LHCN-M2 (cell line): Measurements from ENCODE around the gene SKIC2. TPM values are rescaled to one million over a fixed set of nuclear protein-coding genes. Genes with fewer than 3 reads are reported as not detected.
A peak's percentile ranks its signal among the peaks of the same experiment; 100 is the strongest.

Experiments
- DNase-seq: peaks from one replicate; pipeline ENCODE4 v3.0.0-alpha.2; 2012; ENCODE audit warnings: low read depth
- total RNA-seq: library from RNA; depleted of rRNA; stranded (reverse); fragments of >200 nt; gene quantifications from 2 replicates; pipeline ENCODE4 v1.2.3, GENCODE V29; 2014

Gene SKIC2
- total RNA-seq, 1 experiment from 2014 or later, result 44.1 TPM

DNA sequence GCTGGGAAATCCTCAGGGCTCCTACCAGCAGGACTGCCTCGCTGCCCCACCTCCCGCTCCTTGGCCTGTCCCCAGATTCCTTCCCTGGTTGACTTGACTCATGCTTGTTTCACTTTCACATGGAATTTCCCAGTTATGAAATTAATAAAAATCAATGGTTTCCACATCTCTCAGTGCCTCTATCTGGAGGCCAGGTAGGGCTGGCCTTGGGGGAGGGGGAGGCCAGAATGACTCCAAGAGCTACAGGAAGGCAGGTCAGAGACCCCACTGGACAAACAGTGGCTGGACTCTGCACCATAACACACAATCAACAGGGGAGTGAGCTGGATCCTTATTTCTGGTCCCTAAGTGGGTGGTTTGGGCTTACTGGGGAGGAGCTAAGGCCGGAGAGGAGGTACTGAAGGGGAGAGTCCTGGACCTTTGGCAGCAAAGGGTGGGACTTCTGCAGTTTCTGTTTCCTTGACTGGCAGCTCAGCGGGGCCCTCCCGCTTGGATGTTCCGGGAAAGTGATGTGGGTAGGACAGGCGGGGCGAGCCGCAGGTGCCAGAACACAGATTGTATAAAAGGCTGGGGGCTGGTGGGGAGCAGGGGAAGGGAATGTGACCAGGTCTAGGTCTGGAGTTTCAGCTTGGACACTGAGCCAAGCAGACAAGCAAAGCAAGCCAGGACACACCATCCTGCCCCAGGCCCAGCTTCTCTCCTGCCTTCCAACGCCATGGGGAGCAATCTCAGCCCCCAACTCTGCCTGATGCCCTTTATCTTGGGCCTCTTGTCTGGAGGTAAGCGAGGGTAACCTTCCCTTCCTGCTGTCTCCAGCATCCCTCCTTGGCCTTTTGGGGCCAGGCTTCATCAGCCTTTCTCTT lies 13.2 kb upstream of the SKIC2 start, which contains the start of gene CFB:
TSS of gene CFB (plus strand) at position 589 of the 863 bp plus-strand sequence. CDS start at position 716, 127 bp downstream.
- peak; percentile 69 for DNase-seq

DNA sequence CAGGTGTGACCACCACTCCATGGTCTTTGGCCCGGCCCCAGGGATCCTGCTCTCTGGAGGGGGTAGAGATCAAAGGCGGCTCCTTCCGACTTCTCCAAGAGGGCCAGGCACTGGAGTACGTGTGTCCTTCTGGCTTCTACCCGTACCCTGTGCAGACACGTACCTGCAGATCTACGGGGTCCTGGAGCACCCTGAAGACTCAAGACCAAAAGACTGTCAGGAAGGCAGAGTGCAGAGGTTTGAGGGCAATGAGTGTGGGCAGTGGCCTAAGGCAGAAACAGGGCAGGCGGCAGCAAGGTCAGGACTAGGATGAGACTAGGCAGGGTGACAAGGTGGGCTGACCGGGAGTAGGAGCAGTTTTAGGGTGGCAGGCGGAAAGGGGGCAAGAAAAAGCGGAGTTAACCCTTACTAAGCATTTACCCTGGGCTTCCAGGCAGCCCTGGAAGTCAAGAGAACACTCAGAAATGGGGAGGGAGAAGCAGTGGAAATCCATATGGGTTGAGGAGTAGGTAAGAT lies 12.5 kb upstream of the SKIC2 start:
- DNase-seq, result no peak

DNA sequence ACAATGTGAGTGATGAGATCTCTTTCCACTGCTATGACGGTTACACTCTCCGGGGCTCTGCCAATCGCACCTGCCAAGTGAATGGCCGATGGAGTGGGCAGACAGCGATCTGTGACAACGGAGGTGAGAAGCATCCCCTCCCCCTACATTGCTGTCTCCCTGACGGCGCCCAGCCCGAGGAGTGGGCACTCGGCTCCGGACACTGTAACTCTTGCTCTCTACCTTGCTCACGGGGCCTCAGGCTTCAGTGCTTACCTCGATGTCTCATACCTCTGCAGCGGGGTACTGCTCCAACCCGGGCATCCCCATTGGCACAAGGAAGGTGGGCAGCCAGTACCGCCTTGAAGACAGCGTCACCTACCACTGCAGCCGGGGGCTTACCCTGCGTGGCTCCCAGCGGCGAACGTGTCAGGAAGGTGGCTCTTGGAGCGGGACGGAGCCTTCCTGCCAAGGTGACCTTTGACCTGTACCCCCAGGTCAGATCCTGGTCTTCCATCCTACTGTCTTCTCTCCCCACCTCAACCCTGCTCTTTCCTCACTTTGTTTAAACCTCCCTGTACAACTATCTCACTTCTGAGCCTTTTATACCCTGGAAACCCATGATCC lies 11.8 kb upstream of the SKIC2 start:
- no peak for DNase-seq

DNA sequence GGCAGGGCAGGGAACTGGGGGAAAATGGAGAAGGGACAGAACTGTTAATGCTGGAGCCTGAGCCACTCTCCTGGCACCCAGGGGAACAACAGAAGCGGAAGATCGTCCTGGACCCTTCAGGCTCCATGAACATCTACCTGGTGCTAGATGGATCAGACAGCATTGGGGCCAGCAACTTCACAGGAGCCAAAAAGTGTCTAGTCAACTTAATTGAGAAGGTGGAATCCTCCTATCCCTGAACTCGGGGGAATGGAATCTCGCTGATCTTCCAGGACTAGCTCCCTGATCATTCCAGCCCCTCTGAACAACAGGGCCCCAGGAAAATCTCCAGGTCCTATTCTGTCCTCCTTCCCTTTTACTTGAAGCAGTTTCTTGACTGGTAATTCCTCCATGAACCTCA lies 11.1 kb upstream of the SKIC2 start:
- no peak for DNase-seq

DNA sequence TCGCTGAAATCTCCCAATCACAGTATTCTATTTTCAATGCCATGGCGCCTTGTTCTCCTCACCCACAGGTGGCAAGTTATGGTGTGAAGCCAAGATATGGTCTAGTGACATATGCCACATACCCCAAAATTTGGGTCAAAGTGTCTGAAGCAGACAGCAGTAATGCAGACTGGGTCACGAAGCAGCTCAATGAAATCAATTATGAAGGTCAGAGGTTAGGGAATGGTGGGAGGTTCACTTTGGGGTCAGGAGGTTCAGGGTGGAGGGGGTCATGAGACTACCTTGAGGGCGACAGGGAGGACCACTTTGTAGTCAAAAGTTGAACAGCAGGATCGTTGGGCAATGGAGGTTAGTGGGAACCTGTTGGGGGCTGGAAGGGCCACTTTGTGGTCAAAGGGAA lies 10.7 kb upstream of the SKIC2 start:
- DNase-seq, result no peak

DNA sequence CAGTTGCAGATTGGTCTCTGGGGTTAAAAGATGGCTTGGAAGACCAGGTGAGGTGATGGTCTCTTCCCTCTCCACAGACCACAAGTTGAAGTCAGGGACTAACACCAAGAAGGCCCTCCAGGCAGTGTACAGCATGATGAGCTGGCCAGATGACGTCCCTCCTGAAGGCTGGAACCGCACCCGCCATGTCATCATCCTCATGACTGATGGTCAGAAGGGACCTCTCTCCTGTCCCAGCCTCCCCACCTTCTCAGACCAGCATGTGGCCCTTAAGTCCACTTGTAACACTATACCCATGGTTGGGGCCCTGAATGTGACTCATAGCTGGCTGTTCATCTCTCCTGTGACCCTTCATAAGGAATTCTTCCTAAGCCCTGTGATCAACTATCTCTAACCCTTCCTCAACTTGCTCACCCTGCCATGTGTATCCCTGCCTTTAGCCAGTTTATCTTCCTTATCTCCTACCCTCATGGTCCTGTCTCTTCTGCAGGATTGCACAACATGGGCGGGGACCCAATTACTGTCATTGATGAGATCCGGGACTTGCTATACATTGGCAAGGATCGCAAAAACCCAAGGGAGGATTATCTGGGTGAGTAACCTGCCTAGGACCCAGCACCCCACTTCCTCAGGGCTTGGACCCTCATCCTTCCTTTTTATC lies 10.1 kb upstream of the SKIC2 start:
- DNase-seq, result peak; percentile 40

DNA sequence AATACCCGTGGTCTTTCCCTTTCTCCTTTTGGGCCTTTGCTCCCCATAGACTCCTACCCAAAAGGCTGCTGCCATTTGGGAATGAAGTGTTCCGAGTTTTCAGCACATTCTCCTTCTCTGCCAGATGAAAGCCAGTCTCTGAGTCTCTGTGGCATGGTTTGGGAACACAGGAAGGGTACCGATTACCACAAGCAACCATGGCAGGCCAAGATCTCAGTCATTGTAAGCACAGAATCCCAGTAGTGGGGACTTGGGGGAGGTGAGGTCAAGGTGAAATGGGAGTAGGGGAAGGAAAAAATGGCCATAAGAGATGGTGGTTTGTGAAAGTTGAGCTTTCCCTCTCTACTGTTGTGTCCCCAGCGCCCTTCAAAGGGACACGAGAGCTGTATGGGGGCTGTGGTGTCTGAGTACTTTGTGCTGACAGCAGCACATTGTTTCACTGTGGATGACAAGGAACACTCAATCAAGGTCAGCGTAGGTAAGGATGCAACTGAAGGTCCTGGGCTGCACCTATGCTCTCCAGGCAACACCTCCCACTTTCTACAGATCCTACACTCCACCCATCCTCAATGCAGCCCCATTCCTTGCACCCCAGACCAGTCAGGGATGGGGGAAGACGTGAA lies 8.9 kb upstream of the SKIC2 start:
- DNase-seq, result no peak

DNA sequence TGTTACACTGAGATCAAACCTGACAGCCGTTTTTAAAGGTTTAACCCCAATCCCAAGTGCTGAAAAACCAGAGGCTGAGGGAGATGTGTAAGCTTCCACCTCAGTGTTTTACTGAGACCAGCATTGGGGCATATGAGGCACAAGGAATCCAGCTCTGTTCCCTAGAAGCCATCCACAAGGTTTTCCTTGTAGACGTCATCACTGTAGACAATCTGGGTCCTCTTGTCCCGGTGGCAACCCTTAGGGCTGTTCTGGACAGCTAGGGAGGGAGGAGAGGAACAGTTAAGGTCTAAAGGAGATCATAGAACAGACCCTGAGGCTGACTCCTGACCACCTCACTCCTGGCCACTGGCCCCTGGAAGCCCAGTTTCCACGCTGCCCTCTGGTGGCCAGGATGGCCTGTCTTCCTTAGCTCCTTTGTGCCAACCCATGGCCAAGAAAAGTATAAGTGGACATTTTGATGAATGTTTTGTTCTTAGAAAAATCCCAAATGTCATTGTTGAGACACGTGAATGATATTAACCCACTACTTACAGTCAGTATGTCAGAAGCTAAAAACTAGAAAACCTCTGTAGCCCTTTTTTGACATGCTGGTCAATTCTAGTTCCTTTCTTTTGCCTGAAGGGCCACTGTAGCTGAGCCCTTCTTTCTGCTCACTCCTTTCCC lies 6.7 kb upstream of the SKIC2 start:
- peak; percentile 59 for DNase-seq

DNA sequence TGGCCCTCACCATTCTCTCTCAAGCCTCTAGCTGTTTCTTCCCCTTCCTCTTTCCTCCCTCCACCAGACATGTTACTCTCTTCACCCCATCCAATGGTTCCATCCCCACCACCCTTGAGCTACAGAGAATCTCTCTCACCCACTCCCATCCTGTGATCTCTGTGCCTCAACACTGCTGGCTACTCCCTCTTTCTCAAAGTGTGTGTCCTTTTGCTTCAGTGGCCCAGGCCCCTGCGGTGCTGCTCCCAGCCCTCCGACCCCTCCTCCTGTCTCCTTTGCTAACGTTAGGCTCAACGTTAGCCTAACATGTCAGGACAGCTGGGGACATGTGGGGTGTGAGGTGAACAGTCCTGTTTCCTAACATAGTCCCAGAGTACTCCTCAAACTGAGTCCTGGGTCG lies 6.1 kb upstream of the SKIC2 start:
- DNase-seq, result no peak

DNA sequence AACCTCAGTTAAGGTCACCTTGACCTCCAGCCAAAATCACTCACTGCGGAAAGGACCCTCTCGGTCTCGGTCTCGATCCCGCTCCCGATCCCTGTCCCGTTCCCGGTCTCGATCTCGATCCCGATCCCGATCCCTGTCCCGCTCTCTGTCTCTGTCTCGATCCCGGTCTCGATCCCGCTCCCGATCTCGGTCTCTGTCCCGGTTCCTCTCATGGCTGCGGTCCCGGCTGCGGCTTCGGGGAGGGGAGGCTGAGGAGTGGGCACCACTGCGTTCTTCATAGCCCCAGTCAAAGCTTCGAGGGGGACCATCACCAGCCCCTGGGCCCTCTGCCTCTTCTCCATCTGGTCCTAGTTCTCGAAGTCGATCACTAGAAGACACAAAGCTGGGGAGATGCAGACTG lies 4.5 kb upstream of the SKIC2 start:
- no peak for DNase-seq

DNA sequence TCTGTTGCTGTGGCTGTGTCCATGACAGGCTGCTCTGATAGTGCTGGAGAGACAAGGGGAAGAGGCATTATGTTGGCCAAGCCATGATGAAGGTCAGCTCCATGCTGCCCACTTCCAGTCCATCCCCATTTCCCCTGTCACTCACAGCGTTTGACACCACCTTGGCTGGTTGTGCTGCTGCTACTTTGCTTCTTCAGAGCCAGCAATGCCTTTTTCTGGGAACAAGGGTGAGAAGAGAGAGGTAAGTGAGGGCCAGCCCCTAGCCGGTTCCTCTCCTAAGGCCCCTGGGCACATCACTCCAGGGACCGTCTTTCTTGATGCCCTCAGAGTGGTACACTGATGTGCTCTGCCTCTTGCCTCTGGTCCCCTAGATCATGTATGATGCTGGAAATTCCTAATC lies 2.2 kb upstream of the SKIC2 start:
- no peak for DNase-seq

DNA sequence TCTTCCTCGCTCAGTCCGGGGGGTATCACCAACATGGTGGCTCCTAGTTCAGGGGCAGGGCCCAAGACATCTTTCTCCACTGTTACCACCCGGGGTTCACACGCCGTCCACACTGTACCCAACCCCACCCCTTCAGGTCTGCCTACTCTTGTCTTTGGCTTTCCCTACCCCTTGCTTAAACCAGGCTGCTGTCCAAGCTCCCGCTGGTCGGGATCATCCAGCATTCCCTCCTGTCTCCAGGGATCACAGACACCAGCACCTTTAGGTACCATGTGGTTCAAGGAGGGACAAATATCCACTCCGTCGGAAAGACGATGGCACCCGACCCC lies 599 bp upstream of the SKIC2 start:
- no peak for DNase-seq

DNA sequence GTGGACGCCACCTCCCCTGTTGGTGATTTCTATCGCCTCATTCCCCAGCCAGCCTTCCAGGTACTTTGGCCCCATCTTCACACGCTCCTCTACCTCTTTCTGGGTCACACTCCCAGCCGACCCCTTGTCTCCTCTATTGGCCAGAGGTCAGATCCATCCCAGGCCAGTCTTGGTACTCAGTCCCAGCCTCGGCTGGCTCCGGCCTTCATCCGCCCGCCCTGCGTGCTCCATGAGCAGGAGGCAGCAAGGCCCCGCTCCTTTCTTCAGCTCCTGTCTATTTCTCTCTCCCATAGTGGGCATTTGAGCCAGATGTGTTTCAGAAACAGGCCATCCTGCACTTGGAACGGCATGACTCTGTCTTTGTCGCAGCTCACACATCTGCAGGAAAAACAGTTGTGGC lies 2.6 kb downstream of the SKIC2 start:
- DNase-seq, result no peak

DNA sequence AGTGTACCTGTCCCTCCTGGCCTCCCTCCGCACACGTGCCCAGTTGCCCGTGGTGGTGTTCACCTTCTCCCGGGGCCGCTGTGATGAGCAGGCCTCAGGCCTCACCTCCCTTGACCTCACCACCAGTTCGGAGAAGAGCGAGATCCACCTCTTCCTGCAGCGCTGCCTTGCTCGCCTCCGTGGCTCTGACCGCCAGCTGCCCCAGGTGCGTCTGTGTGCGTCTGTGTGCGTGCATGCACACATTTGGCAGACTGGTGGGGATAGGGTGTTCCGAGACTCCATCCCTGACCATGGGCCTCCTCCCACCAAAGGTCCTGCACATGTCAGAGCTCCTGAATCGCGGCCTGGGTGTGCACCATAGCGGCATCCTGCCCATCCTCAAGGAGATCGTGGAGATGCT lies 4.9 kb downstream of the SKIC2 start:
- DNase-seq, result no peak

DNA sequence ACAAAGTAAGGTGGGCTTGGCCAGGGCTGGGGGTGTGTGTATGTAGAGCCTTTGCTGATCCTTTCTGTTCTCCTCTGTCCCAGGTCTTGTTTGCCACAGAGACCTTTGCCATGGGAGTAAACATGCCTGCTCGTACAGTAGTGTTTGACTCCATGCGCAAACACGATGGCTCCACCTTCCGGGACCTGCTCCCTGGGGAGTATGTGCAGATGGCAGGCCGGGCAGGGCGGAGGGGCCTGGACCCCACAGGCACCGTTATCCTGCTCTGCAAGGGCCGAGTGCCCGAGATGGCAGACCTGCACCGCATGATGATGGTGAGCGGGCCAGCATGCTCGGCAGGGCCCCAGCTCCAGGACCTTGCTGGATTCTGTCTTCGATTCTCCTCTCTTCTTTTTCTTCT lies 6.7 kb downstream of the SKIC2 start:
- no peak for DNase-seq

DNA sequence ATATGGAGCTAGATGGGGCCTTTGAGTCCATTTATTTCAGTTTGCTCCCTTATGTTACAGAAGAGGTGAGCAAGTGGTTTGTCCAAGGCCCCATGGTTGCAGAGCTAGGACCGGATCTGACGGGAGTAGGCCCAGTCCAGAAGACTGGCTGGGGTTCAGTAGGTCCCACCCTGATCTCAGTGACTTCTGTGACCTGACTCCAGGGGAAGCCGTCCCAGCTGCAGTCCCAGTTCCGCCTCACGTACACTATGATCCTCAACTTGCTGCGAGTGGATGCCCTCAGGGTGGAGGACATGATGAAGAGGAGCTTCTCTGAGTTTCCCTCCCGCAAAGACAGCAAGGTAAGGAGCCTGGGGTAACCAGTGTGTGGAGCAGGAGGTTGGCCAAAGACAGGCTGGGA lies 7.5 kb downstream of the SKIC2 start:
- no peak for DNase-seq

DNA sequence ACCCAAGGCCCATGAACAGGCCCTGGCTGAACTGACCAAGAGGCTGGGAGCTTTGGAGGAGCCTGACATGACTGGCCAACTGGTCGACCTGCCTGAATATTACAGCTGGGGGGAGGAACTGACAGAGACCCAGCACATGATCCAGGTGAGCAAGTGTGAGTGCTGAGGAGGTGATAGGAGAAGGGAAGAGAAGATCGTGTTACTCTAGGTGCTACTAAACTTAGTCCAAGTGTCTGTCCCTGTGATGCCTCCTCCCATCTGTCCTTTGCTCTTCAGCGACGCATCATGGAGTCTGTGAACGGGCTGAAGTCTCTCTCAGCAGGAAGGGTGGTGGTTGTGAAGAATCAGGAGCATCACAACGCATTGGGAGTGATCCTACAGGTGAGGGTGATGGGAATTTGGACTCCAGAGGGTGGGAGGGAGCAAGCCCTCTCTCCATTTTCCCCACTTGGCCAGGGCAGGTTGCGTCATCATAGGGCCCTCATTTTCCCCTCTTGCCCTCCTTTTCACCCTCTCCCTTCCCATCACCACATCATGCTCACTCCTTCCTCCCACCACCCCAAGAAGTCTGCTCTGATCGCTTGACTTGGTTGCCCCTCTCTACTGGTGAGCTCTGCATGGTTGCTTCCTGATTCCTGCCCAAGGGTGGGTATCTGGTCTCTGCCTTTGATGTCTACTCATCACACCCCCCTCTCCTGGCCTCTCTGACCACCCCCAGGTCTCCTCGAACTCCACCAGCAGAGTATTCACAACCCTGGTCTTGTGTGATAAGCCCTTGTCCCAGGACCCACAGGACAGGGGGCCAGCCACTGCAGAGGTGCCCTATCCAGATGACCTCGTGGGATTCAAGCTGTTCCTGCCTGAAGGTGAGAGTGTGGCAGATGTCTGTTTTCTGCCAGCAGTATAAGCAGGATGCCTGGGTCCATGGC lies 8.3 kb downstream of the SKIC2 start:
- DNase-seq, result no peak

DNA sequence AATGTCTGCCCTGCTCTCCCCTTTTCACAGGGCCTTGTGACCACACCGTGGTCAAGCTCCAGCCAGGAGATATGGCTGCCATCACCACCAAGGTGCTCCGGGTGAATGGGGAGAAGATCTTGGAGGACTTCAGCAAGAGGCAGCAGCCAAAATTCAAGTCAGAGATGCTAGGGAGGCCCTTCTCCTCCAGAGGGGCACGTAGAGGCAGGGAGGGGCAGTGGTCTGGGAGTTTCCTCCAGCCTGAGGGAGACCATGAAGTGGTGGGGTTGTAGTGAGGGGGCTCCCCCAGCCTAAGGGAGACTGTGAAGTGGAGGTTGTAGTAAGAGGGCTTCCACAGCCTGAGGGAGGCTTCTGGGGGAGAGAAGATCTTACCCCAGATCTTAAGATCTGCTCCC lies 8.9 kb downstream of the SKIC2 start:
- DNase-seq, result no peak

DNA sequence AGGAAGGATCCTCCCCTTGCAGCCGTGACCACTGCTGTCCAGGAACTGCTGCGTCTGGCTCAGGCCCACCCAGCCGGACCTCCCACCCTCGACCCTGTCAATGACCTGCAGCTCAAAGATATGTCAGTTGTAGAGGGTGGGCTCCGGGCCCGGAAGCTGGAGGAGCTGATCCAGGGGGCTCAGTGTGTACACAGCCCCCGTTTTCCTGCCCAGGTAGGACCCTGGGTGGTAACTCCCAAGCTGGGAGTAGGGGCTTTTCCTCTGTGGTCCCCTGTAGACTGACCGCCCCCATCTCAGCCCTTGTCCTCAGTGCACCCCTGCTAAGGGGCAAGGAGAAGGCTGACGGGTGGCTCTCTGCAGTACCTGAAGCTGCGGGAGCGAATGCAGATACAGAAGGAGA lies 9.4 kb downstream of the SKIC2 start:
- no peak for DNase-seq
